ENCODE data around the gene EDDM3A.

EDDM3A gene

GRCh38 chr14:20787025-20787424, 41.3 kb downstream of the EDDM3A start:
- DNase-seq (ENCODE audit: low read depth, low spot score) = no peak

DNA sequence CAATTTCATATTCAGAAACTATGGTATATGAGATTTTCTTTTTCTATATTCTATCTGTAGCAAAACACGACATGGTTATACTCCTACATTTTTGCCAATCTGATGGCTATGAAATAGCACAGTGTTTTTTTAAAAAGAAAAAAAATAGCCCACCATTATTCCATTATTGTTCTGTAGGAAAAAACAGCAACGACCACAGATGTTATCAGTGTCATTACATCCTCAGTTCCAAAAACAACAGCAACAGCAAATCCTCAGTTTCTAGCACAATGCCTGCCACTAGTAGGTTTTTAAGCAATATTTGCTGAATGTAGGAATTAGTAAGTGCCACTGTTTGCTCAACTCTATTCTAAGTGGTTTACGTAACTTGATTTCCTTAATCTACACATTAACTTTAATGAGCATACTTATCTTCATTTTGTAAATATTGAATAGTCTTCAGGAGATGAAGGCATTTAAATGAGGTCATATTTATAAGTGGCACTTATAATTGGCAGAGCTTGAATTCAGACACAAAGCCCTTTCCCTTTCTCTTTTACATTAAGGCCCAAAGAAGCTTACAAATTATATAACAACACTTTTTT, 43.6 kb downstream of the EDDM3A start:
- DNase-seq (ENCODE audit: low read depth, low spot score) = no peak

DNA sequence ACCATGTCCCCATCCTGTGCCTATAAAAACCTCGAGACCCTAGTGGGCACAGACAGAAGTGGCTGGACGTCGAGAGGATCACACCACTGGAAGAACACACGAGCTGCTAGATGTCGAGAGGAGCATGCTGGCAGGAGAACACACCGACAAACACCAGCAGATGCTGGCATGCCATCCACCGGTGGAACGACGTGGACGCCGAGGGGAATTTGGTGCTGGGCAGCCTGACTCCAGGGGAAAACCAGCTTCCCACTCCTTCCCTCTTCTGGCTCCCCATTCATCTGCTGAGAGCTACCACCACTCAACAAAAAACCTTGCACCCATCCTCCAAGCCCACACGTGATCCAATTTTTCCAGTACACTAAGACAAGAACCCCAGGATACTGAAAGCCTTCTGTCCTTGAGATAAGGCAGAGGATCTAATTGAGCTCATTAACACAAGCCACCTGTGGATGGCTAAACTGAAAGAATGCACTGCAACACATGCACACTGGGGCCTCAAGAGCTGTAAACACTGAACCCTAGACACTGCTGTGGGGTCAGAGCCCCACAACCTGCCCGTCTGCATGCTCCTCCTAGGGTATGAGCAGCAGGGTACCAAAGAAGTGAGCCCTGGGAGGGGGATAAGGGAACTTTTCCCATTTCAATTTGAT, 44.9 kb downstream of the EDDM3A start:
- no peak for DNase-seq (ENCODE audit: low read depth, low spot score)

DNA sequence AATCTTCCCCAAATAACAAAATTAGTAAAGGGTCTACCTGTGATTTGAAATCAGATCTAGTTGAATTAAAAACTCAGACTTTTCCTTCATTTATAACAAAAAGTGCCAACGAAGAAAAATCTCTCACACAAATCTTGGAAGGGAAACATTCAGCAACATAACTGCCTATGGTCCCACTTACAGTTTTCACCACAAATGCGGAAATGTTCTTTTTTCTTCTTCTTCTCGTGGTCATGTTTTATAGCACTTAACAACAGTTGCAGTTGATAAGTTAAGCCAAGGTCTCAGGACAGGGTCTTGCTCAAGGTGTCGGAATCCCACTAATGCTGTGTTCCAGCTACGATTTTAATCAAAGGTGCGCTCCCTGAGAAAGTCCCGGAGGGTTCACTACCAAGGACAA, 45.5 kb downstream of the EDDM3A start:
- no peak for DNase-seq (ENCODE audit: low read depth, low spot score)

- DNase-seq (ENCODE audit: low read depth, low spot score) = no peak
Observed at GRCh38 chr14:20791597-20791996, 45.9 kb downstream of the EDDM3A start.

DNA sequence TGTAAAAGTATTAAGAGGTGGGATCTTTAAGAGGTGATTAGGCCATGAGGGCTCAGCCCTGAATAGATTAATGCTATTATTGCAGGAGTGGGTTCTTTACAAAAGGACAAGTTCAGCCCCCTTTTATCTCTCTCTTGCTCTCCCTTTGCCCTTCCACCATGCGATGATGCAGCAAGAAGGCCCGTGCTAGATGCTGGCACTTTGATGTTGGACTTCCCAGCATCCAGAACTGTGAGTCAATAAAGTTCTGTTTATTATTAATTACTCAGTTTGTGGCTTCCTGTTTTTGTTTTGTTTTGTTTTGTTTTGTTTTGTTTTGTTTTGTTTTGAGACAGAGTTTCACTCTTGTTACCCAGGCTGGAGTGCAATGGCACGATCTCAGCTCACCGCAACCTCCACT, 46.9 kb downstream of the EDDM3A start:
- DNase-seq (ENCODE audit: low read depth, low spot score) = no peak

DNA sequence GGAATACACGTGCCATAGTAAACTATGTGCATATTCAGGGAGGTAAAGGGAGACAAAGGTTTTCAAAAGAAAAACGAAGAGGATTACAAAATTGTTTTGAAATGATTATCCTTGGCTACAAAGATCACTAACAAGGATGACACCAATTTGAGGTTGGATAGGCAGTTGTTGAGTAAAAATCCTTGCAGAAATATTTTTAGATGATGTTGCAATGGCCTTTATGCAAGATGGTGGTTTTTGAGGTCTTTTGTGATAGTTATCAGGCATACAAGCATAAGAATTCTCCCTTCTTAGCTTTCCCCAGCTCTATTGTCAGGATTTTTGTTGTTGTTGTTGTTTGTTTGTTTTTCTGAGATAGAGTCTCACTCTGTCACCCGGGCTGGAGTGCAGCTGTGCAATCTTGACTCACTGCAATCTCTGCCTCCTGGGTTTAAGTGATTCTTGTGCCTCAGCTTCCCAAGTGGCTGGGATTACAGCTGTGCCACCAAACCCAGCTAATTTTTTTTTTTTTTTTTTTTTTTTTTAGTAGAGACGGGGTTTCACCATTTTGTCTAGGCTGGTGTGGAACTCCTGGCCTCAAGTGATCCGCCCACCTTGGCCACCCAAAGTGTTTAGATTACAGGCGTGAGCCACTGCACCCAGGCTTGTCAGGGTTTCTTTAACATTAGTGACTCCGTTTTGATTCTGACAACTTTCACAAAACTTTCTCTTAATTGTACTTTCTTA, 49.1 kb downstream of the EDDM3A start:
- DNase-seq (ENCODE audit: low read depth, low spot score) = no peak

DNA sequence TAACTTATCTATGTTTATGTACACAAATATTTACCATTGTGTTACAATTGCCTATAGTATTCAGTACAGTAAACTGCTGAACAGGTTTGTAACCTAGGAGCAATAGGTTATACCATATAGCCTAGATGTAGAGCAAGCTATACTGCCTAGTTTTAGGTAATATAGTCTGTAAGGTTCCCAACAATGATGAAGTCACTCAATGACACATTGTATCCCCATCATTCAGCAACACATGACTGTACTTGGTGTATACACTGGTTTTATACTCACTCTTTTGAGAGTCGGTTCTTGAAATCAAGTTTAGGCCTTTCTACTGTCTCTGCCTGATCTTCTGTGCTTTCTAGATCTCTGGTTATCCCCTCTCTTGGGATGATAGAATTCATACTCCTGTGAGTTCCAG, 51.5 kb downstream of the EDDM3A start:
- no peak for DNase-seq (ENCODE audit: low read depth, low spot score)

Measured in astrocyte of the hippocampus (primary cell).